T47D (cell line): ENCODE results near the gene RAMAC.
"Not testable (repeated sequence)": the region's sequence is repeated elsewhere in the genome, so short reads cannot be mapped to it uniquely, and the experiment has no call there.

Experiments used
- DNase-seq, 2 experiments: peaks; one replicate each; pipeline versions ENCODE4 v3.0.0 to v3.0.0-alpha.2; 2011 to 2012; ENCODE audit warnings: low read depth in 1 of 2, low spot score in 1 of 2
- JUND ChIP-seq: IDR thresholded peaks from 2 replicates; pipeline ENCODE4 v1.6.1; 2012; ENCODE audit warnings: low read depth
- in situ Hi-C: cut with HindIII; loops from 2 replicates; pipeline ENCODE4 v1.10.0; 2016; ENCODE audit warnings: low sequenced_read_pairs, low pct_unique_long_range_greater_than_20kb

RAMAC gene

DNA sequence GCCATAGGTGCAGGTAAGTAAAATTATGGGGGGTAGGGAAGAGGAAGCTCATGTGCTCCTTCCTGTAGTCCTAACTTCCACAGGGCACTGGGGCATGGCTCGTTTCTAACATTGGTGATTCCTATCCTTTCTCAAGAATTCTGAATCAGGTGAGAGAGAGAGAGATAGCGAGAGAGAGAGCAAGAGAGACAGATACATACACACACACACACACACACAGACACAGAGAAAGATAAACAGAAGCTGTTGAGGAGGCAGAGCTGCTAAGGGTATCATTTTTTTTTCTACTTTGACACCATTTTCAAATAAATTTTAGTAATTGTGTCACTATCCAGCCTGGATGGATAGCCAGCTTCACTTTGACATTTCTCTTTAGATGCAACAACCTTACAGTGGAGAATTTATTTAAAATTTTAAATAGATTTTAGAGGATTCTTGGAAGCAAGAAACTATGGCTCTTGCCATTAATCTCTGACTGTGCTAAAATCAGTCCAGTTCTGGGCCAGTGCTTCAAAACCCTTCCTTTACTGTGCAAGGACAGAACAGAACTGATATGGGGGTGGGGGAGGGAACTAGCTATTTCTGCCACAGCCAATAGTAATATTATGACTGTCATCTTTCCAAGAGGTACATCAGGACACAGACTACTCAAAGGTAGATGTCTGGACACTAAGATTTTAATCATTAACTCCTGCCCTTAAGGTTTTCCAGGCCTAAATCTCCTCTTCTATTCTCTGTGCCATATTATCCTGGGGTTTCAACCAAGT lies 14.6 kb upstream of the RAMAC start:
- in situ Hi-C loops, result no loop called here
- DNase-seq, result no peak
- TF ChIP-seq JUND, result no peak

DNA sequence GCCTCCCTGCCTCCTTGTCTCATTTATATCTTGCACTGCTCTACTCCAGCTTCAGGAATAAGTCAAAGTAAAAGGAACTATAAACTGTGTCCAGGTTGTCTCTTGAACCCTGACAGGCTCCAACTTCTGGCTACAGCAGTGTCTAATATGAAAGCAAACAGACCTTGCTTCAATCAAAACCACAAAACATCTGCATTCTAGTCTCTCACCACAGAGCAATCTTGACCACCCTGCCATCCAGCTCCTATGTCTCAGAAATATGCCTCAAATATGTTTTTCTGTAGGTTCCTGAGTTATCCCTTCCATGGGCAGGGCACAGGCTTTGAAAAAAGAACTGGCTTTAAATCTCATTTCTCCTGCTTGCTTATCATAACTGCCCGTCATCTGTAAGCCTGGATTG lies 13.0 kb upstream of the RAMAC start:
- in situ Hi-C loops, result no loop called here
- DNase-seq, result no peak
- no peak for TF ChIP-seq JUND

DNA sequence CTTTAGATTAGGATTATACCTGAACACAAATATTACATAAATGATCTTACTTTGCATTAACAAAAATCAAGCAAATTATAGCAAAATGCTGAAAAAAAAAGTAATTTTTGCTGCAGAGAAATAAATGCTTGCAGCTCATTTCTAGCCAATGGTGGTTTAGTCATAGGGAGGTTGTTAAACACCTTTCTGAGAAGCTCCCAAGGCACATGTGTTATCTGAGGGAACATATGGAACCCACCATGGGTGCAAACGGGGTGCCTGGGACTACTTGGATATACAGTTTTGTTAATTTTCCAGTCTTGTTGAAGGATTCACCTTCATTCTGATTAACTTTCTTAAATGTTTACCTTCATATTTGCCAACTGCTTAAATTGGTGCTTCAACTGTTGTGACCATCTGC lies 8.9 kb upstream of the RAMAC start:
- in situ Hi-C loops, result no loop called here
- no peak for DNase-seq
- no peak for TF ChIP-seq JUND

DNA sequence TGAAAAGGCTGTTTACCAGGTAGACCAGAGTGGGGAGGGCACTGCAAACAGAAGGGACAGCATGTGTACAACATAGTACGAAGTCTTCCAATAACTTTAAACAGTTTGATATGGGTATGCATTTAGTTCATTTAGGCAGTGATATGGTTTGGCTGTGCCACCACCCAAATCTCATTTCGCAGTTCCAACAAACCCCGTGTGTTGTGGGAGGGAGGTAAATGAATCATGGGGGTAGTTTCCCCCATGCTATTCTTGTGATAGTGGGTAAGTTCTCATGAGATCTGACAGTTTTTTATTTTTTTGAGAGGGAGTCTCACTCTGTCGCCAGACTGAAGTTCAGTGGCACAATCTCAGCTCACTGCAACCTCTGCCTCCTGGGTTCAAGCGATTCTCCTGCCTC lies 7.6 kb upstream of the RAMAC start:
- no peak for TF ChIP-seq JUND
- DNase-seq, result no peak
- in situ Hi-C loops, result no loop called here

DNA sequence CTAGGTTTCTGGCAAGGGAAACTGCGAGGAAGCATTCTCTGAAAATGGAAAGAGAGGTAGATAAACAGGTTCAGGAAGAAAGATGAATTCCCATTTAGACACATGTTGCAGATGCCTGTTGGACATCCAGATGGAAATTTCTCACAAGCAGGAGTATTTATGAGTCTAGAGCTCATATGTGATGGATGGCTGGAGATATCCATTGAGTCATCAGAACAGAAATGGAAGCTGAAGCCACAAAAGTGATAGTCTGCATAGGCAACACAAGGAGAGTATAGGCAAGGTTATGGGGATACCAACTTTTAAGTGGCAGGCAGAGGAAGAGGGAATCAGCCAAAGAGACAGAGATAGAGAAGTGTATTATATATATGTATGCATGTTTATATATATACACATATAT lies 6.3 kb upstream of the RAMAC start:
- in situ Hi-C loops, result no loop called here
- DNase-seq, result no peak
- no peak for TF ChIP-seq JUND

DNA sequence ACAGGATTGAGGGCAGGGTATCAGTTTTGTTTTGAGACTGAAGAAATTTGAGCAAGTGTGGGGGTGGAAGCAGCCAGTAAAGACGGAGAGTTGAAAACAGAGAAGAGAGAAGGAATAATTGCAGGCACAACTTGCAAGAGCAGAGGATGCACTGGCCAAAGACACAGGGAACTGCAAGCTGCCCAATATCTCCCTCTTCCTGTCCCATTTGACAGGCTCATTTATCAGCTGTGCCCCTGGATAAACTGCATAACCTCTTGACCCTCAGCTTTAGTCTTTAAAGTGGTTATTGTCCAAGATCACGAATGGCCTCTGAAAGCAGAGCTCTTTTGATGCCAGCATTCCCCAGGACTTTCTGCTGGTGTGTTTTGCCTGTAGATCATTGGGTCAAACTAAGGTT lies 5.0 kb upstream of the RAMAC start:
- no peak for DNase-seq
- in situ Hi-C loops, result no loop called here
- no peak for TF ChIP-seq JUND

DNA sequence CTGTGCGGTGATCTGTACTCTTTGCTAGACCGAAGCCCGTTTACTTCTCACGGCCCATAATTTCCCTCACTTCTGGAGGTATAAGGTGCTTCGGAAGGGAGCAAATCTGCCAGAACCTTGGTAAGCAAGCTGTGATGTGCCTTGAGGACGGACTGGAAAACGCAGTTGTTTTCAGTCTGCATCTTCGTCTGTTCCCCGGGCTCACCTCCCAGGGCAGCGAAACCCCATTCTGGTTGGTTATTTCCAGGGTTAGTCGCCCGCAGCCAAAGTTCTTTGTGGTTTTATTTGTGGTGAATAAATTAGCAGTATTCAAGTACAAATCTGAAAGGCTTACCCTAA lies 401 bp downstream of the RAMAC start:
- no peak for TF ChIP-seq JUND
- in situ Hi-C loops, result no loop called here
- DNase-seq, result no peak

DNA sequence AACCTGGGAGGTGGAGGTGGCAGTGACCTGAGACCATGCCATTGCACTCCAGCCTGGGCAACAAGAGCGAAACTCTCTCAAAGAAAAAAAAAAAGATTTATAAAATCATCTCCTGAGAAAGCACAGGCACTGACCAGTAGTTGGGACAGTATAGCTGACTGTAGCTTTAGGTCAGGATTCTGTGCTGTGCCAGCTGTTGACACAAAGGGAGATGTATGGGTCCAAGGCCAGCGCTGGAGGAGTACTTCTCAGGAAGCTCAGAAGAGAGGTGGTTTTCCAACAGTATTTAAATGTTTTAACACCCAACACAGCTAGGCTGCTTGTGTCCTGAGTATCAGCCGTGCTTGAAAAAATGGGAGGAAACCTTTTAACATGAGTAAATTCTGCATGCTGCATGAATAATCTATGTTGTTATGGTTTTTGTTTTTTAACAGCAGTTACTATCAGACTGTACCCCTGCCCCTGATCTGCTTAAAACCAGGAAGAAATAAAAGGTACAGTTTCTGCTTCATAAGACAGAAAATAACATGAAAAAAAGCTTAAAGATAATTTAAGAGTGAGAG lies 6.5 kb downstream of the RAMAC start:
- DNase-seq, result no peak
- no peak for TF ChIP-seq JUND
- in situ Hi-C loops, result no loop called here

DNA sequence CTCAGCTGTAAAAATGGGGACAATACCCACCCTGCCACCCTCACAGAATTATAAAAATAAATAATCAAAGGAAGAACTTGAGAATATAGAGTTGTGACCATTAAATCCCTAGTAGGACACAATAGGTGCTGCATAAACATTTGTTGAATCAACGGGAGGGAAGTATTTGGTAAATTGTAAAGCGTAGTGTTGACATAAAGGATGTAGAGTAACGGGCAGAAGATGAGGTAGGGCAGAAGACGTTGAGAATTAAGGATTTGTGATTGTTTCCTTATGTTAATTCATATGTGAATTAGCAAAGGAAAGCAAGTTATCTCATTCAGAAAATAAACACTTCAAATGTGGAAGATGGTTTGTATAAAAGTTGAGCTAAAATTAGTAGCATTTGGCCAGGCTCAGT lies 7.1 kb downstream of the RAMAC start:
- TF ChIP-seq JUND, result no peak
- DNase-seq, result no peak
- in situ Hi-C loops, result no loop called here

DNA sequence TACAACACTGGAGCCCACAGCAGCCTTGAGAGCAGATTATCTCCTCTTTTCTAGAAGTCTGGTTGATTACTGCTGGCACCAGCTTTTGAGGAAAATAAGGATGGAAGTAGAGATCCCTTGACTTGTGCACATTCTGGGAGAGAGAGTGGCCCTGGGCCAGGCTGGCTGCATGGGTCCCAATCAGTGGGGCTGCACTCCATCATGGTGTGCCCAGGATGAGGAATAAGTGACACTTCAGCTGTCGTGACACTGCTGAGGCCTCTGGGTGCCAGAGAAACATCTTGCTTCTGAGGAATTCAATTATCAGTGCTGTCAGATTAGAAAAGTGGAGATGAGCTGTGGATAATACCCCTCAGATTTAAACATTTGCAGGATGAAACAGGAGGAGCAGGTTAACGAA lies 9.1 kb downstream of the RAMAC start:
- TF ChIP-seq JUND, result no peak
- in situ Hi-C loops, result no loop called here
- no peak for DNase-seq

DNA sequence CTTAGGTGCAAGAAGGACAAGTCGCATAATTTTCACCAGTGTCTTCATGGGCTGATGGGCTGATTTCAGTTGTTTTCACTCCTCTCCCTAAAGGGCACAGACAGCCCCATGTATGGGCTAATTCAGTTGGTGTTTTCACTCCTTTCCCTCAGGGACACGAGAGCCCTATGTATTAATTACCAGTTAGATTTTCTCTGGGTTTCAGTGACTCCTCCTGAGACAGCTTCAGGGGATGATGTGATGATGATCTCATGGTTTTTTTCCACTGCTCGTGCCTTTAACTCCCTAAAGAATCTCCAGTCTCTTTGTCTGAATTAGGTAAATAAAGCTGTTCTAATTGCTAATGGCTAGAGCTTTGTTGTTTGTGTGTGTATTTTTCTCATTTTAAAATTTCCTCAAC lies 9.9 kb downstream of the RAMAC start:
- in situ Hi-C loops, result no loop called here
- TF ChIP-seq JUND, result no peak
- no peak for DNase-seq

DNA sequence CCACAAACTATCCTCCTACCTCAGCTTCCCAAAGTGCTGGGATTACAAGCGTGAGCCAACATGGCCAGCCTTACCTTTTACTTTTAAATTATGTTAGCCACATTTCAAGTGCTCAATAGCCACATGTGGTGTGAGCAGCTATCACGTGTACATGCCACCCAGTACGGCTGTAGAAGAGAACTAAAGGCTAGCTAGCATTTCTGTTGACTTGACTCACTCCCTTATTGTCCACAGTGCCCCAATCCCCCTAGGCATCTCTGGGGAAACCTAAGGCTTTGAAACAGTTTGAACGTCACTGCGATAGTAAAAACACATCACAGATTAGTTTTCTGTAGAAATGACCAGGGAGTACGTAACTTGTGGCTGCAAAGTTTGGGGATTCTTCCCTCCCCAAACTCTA lies 13.4 kb downstream of the RAMAC start:
- in situ Hi-C loops, result no loop called here
- no peak for TF ChIP-seq JUND
- DNase-seq, result no peak

DNA sequence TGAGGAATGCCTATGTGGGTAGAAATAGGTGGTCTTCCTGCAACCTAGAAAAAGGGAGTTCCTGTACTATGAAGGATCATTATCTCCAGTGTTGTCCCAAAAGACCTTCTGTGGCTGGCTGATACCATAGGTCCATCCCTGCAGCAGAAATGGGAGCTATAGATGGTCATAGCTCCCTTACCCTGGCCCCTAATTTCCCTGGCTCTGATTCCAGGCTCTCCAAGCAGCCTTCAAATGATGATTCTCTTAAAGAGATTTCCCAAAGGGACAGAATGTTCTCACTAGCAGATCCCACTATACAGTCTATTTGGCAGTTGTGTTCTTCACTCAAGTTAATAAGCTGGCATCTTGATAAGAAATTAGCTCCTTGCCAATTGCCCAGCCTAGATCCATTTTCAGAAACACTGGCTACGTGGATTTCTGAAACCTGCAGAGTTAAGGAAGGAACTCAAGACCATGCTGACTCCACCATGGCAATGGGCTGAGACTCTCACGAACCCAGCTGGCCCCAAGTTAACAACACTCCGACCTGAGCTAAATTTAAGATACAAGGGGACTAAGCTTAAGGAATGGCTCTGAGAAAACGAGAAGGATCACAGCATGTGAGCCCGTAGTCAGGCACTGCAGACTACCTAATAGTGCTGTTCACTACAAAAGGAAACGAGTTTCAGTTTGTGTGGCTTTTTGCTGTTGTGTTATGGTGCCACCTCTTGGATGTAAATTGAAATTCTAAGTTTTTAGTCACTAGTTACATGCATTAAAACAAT lies 14.1 kb downstream of the RAMAC start:
- peak; percentile 53 to 80 for DNase-seq
- TF ChIP-seq JUND, result no peak
- in situ Hi-C loops, result no loop called here

DNA sequence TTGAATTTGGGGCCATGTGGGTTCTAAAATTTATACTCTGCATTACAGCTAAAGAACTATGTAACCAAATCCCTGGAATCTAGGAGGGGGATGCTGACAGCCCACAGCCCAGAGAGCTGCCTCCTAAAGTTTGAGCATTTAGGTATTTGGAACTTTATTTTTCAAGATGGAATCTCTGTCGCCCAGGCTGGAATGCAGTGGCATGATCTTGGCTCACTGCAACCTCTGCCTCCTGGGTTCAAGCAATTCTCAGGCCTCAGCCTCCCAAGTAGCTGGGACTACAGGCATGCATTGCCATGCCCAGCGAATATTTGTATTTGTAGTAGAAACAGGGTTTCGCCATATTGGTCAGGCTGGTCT lies 14.6 kb downstream of the RAMAC start:
- DNase-seq, in situ Hi-C loops: not testable (repeated sequence)
